HepG2 (cell line): ENCODE results near the gene CLP1. TPM values are rescaled to one million over a fixed set of nuclear protein-coding genes. Genes with fewer than 3 reads are reported as not detected.

Experiments used
- ASH2L ChIP-seq: fragments of 300-600, 200-600 bp; sonication (generic); IDR thresholded peaks from 2 replicates; pipeline ENCODE4 v1.7.0; 2017; ENCODE audit warnings: low read depth, mild to moderate bottlenecking, moderate library complexity, mixed read lengths, low read length; ENCODE audit not compliant: insufficient read length
- ATF2 ChIP-seq: sonication (generic); formaldehyde crosslinking; IDR thresholded peaks from 2 replicates; pipeline ENCODE4 v1.4.0; 2020; ENCODE audit warnings: missing genetic modification reagents
- CTCF ChIP-seq: sonication (generic); formaldehyde crosslinking; IDR thresholded peaks from 2 replicates; pipeline ENCODE4 v1.5.0; 2020; ENCODE audit warnings: mild to moderate bottlenecking, missing genetic modification reagents, moderate library complexity
- FOXA1 ChIP-seq, 2 experiments: fragments of 450-650 bp in 1 of 2; sonication (generic) in 1 of 2; formaldehyde crosslinking in 1 of 2; IDR thresholded peaks; 2 replicates each; pipeline versions ENCODE4 v1.4.0 to v1.6.1; 2016 to 2020; ENCODE audit warnings: missing genetic modification reagents in 1 of 2
- GTF3A ChIP-seq: sonication (generic); formaldehyde crosslinking; conservative IDR thresholded peaks from 2 replicates; pipeline ENCODE4 v1.4.0; 2020; ENCODE audit warnings: mild to moderate bottlenecking, missing genetic modification reagents
- HINFP ChIP-seq: sonication (generic); formaldehyde crosslinking; IDR thresholded peaks from 2 replicates; pipeline ENCODE4 v1.4.0; 2020; ENCODE audit warnings: low read depth, mild to moderate bottlenecking, missing genetic modification reagents
- HNRNPL ChIP-seq: fragments of 200-400 bp; formaldehyde crosslinking; IDR thresholded peaks from 2 replicates; pipeline ENCODE4 v1.6.1; 2017; ENCODE audit warnings: mild to moderate bottlenecking, low read depth, low read length
- IRF1 ChIP-seq: sonication (generic); formaldehyde crosslinking; IDR thresholded peaks from 2 replicates; pipeline ENCODE4 v1.4.0; 2020; ENCODE audit warnings: low read depth, mild to moderate bottlenecking, missing genetic modification reagents
- MAFG ChIP-seq: sonication (generic); formaldehyde crosslinking; IDR thresholded peaks from 2 replicates; pipeline ENCODE4 v1.5.1; 2020; ENCODE audit warnings: mild to moderate bottlenecking, missing genetic modification reagents
- MXD4 ChIP-seq: IDR thresholded peaks from 2 replicates; pipeline ENCODE4 v1.6.1; 2016; ENCODE audit warnings: mild to moderate bottlenecking, missing biosample characterization, missing genetic modification reagents
- RFX5 ChIP-seq: IDR thresholded peaks from 2 replicates; pipeline ENCODE4 v1.6.1; 2011; ENCODE audit warnings: low read depth, low read length, improper control_type of control experiment
- SATB2 ChIP-seq: sonication (generic); formaldehyde crosslinking; IDR thresholded peaks from 2 replicates; pipeline ENCODE4 v1.5.0; 2020; ENCODE audit warnings: missing genetic modification reagents
- SIN3B ChIP-seq: fragments of 150-350 bp; IDR thresholded peaks from 2 replicates; pipeline ENCODE4 v1.6.1; 2014; ENCODE audit warnings: low read length
- SOX5 ChIP-seq: IDR thresholded peaks from 2 replicates; pipeline ENCODE4 v1.6.1; 2016; ENCODE audit warnings: borderline replicate concordance
- ZNF234 ChIP-seq: sonication (generic); formaldehyde crosslinking; conservative IDR thresholded peaks from 2 replicates; pipeline ENCODE4 v1.5.1; 2020; ENCODE audit warnings: mild to moderate bottlenecking, missing genetic modification reagents
- ZNF24 ChIP-seq: fragments of 450-650 bp; IDR thresholded peaks from 2 replicates; pipeline ENCODE4 v1.6.1; 2017; ENCODE audit warnings: antibody characterized with exemption, mild to moderate bottlenecking
- ZNF292 ChIP-seq: sonication (generic); formaldehyde crosslinking; IDR thresholded peaks from 2 replicates; pipeline ENCODE4 v1.8.1; 2022; ENCODE audit warnings: mild to moderate bottlenecking, low read depth, missing genetic modification reagents, borderline replicate concordance
- ZNF317 ChIP-seq: sonication (generic); formaldehyde crosslinking; IDR thresholded peaks from 2 replicates; pipeline ENCODE4 v1.5.0; 2020; ENCODE audit warnings: mild to moderate bottlenecking, missing genetic modification reagents
- ZNF33B ChIP-seq: sonication (generic); formaldehyde crosslinking; IDR thresholded peaks from 2 replicates; pipeline ENCODE4 v1.5.1; 2020; ENCODE audit warnings: mild to moderate bottlenecking, missing genetic modification reagents
- ZNF550 ChIP-seq: sonication (generic); formaldehyde crosslinking; IDR thresholded peaks from 2 replicates; pipeline ENCODE4 v1.4.0; 2020; ENCODE audit warnings: mild to moderate bottlenecking, missing genetic modification reagents, borderline replicate concordance
- ZNF589 ChIP-seq: sonication (generic); formaldehyde crosslinking; conservative IDR thresholded peaks from 2 replicates; pipeline ENCODE4 v1.8.0; 2022; ENCODE audit warnings: mild to moderate bottlenecking, moderate library complexity, missing genetic modification reagents
- ZNF629 ChIP-seq: sonication (generic); formaldehyde crosslinking; conservative IDR thresholded peaks from 2 replicates; pipeline ENCODE4 v1.5.0; 2020; ENCODE audit warnings: missing genetic modification reagents
- polyA plus RNA-seq, 8 experiments: library from polyadenylated mRNA; depleted of rRNA in 3 of 8; stranded (reverse) in 7 of 8; unstranded in 1 of 8; fragments of >200 nt; fragmentation: Illumina TruSeq in 4 of 8; extraction: Trizol in 4 of 8; gene quantifications; 2 replicates each; pipeline versions ENCODE4 v1.2.1 to v1.2.3, GENCODE V29; 2011 to 2016; ENCODE audit warnings: low read depth in 4 of 8, missing spikeins in 1 of 8, mixed read lengths in 1 of 8; ENCODE audit not compliant: insufficient read depth in 1 of 8
- total RNA-seq, 5 experiments: library from RNA; depleted of rRNA; stranded (reverse); fragments of >200 nt; fragmentation: Illumina TruSeq; extraction: Trizol; gene quantifications; 2 replicates each; pipeline ENCODE4 v1.2.3, GENCODE V29; 2016; ENCODE audit warnings: low read depth in 1 of 5
- TF ChIP-seq, protein P1 (sequence below): sonication (generic); formaldehyde crosslinking; IDR thresholded peaks from 2 replicates; pipeline ENCODE4 v1.4.0; 2020; ENCODE audit warnings: mild to moderate bottlenecking, missing genetic modification reagents

The CLP1 gene
- total and polyA plus RNA-seq, 2 of the 13 experiments (the other 11 are each of a cell fraction or from before 2014, with no cell fraction given) = 14.6 to 24.8 TPM

DNA sequence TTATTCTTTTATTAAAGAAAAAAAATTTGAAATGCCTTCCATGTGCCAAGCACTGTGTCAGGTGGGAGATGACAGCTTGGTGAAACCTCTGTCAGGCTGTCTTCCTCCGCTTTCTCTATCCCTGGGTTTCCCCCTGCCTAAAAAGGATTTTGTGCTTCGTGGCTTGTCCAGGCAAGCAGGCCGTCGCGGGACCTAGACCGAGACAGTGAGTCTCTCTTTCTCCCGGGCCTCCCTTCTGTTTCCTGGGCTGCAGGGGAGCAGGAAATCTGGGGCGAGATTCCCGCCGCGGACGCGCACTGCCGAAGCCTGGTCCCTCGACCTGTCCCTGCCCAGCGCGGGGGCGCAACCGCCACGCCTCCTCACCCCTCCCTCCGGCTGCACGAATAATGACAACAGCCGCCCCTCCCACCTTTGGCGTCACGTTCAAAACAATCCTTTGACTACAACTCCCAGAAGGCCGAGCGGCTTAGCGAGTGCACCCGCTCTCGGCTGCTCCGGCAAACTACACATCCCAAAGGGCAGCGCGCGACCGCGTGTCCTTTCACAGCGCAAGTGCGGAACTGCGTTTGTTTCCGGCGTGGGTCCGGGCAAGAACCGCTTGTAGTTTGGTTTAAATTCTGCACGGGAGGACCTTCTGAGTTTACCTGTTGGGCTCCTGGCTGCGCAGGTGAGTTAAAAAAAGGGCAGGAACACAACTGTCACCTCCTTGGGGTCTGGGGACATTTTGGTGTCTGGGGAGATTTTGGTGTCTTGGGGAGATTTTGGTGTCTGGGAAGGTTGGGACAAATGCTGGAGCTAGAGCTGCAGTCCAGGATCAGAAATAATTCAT, at the start of gene CLP1 (continued):
- no peak for TF ChIP-seq IRF1 (CRISPR knock-in tag)
- no peak for TF ChIP-seq ZNF550 (CRISPR knock-in tag)
- TF ChIP-seq MXD4 (CRISPR knock-in tag) = peak; percentile 72
- no peak for TF ChIP-seq HNRNPL
- TF ChIP-seq ATF2 = peak; percentile 67; the same call in 1 of the 2 replicates
- TF ChIP-seq MAFG (CRISPR knock-in tag) = no peak
- peak; percentile 74 for TF ChIP-seq ASH2L
- no peak for TF ChIP-seq SATB2 (CRISPR knock-in tag)
- no peak for TF ChIP-seq GTF3A (CRISPR knock-in tag)
- TF ChIP-seq RFX5 = no peak
- TF ChIP-seq ZNF24 = no peak
- peak; percentile 62; the same call in 1 of the 2 replicates for TF ChIP-seq ZNF317 (CRISPR knock-in tag)
- TF ChIP-seq SOX5 = peak; percentile 91
- 0 out of 2 replicates have a peak, but pooled peaks have one; percentile 62 for TF ChIP-seq ZNF33B
- no peak for TF ChIP-seq ZNF234 (CRISPR knock-in tag)
- no peak for TF ChIP-seq ZNF629
- peak; percentile 84; the same call in 1 of the 2 replicates for TF ChIP-seq ZNF589
- TF ChIP-seq CTCF (CRISPR knock-in tag) = peak; percentile 40; the same call in 1 of the 2 replicates
- TF ChIP-seq ZNF292 (CRISPR knock-in tag) = peak; percentile 81; the same call in 1 of the 2 replicates
- peak; percentile 99 for TF ChIP-seq HINFP (CRISPR knock-in tag)
- TF ChIP-seq SIN3B = 0 out of 2 replicates have a peak, but pooled peaks have one; percentile 62
- TF ChIP-seq FOXA1 (IDR thresholded peaks at IDR 0.05) = no peak
- TF ChIP-seq FOXA1 (CRISPR knock-in tag; IDR thresholded peaks at IDR 0.05) = peak; percentile 63
- TF ChIP-seq, protein P1, sequence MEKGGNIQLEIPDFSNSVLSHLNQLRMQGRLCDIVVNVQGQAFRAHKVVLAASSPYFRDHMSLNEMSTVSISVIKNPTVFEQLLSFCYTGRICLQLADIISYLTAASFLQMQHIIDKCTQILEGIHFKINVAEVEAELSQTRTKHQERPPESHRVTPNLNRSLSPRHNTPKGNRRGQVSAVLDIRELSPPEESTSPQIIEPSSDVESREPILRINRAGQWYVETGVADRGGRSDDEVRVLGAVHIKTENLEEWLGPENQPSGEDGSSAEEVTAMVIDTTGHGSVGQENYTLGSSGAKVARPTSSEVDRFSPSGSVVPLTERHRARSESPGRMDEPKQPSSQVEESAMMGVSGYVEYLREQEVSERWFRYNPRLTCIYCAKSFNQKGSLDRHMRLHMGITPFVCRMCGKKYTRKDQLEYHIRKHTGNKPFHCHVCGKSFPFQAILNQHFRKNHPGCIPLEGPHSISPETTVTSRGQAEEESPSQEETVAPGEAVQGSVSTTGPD = no peak
